ENCODE results near the gene ALDH2.

GRCh38 chr12:111758120-111758561 is 8.6 kb upstream of the ALDH2 start:
- TF ChIP-seq POLR2A (IDR thresholded peaks at IDR 0.05) (no peak), CTCF (IDR thresholded peaks at IDR 0.05) (no peak)
